HepG2 (cell line): ENCODE data around the gene ACACA. TPM values are rescaled to one million over a fixed set of nuclear protein-coding genes. Genes with fewer than 3 reads are reported as not detected.

Experiments
- ATAC-seq: fragments of 200-7000 bp; cut with Tn5 transposase; 3 replicates; pipeline ENCODE4 v1.9.1; 2020; ENCODE audit warnings: mild to moderate bottlenecking, moderate library complexity
- BruUV-seq: library from RNA; stranded (reverse); fragments of 400-500 nt; replicated peaks from 2 replicates; lab custom pipeline; 2021; lab: Mats Ljungman, UMichigan
- CTCF ChIA-PET: fragments of 300-600 bp; formaldehyde crosslinking; extraction: SDS; loops from one replicate; lab custom pipeline; 2021; ENCODE audit warnings: low total read pairs, inconsistent platforms, low intra/inter-chr PET ratio; lab: Yijun Ruan, JAX
- POLR2A ChIA-PET: fragments of 350-600 bp; sonication (Branson Sonifier 250); formaldehyde crosslinking; loops from one replicate; lab custom pipeline; 2020; ENCODE audit warnings: antibody characterized with exemption, inconsistent platforms; lab: Yijun Ruan, JAX
- DNase-seq: peaks from one replicate; pipeline ENCODE4 v3.0.0-alpha.2; 2015; ENCODE audit warnings: low spot score
- FAIRE-seq: peaks from 3 replicates; lab custom pipeline; 2011; peaks lifted over from hg19 to GRCh38; lab: Jason Lieb, UNC
- H2AFZ ChIP-seq: one replicate; pipeline ENCODE4 v1.6.1; 2011; ENCODE audit warnings: low read length, inconsistent platforms
- H3K27ac ChIP-seq: fragments of 300-600 bp; 3 replicates; pipeline ENCODE4 v1.8.0; 2011; ENCODE audit warnings: mixed run types, mild to moderate bottlenecking, mixed read lengths, low read length, inconsistent platforms; ENCODE audit not compliant: insufficient read depth; ENCODE audit errors: extremely low read length
- H3K27me3 ChIP-seq, 2 experiments: fragments of 200-600 bp in 1 of 2; 2 replicates in 1 of 2; 3 replicates in 1 of 2; pipeline versions ENCODE4 v1.6.0 to v1.8.0; 2011; ENCODE audit warnings: low read length in 2 of 2, mild to moderate bottlenecking in 2 of 2, moderate library complexity in 2 of 2, inconsistent platforms in 1 of 2; ENCODE audit not compliant: insufficient read depth in 2 of 2, control insufficient read depth in 1 of 2
- H3K36me3 ChIP-seq, 2 experiments: fragments of 200-600 bp in 1 of 2; replicated peaks in 1 of 2; 2 replicates in 1 of 2; 3 replicates in 1 of 2; pipeline versions ENCODE4 v1.5.1 to v1.8.0; 2011; ENCODE audit warnings: low read length in 2 of 2, inconsistent platforms in 1 of 2; ENCODE audit not compliant: insufficient read depth in 2 of 2, control insufficient read depth in 1 of 2
- H3K4me1 ChIP-seq: 2 replicates; pipeline ENCODE4 v1.5.1; 2012; ENCODE audit warnings: low read length, inconsistent platforms; ENCODE audit not compliant: insufficient read depth
- H3K4me2 ChIP-seq: 2 replicates; pipeline ENCODE4 v1.6.0; 2011; ENCODE audit warnings: low read depth, low read length, inconsistent platforms
- H3K4me3 ChIP-seq, 3 experiments: fragments of 200-600 bp in 1 of 3; sonication (generic), shearing (Covaris generic) in 1 of 3; replicated peaks in 1 of 3; 2 replicates each; pipeline ENCODE4 v1.5.1; 2011 to 2016; ENCODE audit warnings: low read length in 3 of 3, inconsistent platforms in 2 of 3, low read depth in 2 of 3, mild to moderate bottlenecking in 2 of 3, control low read depth in 1 of 3, mixed read lengths in 1 of 3; ENCODE audit not compliant: insufficient read depth in 1 of 3
- H3K79me2 ChIP-seq: one replicate; pipeline ENCODE4 v1.6.1; 2011; ENCODE audit warnings: low read length, inconsistent platforms; ENCODE audit not compliant: insufficient read depth
- H3K9ac ChIP-seq: 2 replicates; pipeline ENCODE4 v1.6.0; 2011; ENCODE audit warnings: mild to moderate bottlenecking, low read depth, low read length, inconsistent platforms; ENCODE audit not compliant: insufficient read depth
- H3K9me3 ChIP-seq: 2 replicates; pipeline ENCODE4 v1.5.1; 2012; ENCODE audit warnings: mild to moderate bottlenecking, low read length
- H4K20me1 ChIP-seq: 2 replicates; pipeline ENCODE4 v1.6.0; 2011; ENCODE audit warnings: inconsistent platforms, mild to moderate bottlenecking, low read length, moderate library complexity; ENCODE audit not compliant: insufficient read depth
- GTF3A ChIP-seq: sonication (generic); formaldehyde crosslinking; conservative IDR thresholded peaks from 2 replicates; pipeline ENCODE4 v1.4.0; 2020; ENCODE audit warnings: mild to moderate bottlenecking, missing genetic modification reagents
- KLF13 ChIP-seq: sonication (generic); formaldehyde crosslinking; IDR thresholded peaks from 2 replicates; pipeline ENCODE4 v1.4.0; 2020; ENCODE audit warnings: mild to moderate bottlenecking, missing genetic modification reagents
- SMARCC2 ChIP-seq: fragments of 450-650 bp; IDR thresholded peaks from 2 replicates; pipeline ENCODE4 v1.6.1; 2017; ENCODE audit warnings: antibody characterized with exemption, mild to moderate bottlenecking
- ZMYM4 ChIP-seq: sonication (generic); formaldehyde crosslinking; IDR thresholded peaks from 2 replicates; pipeline ENCODE4 v1.8.1; 2023; ENCODE audit warnings: mild to moderate bottlenecking, missing genetic modification reagents
- ZNF562 ChIP-seq: sonication (generic); formaldehyde crosslinking; IDR thresholded peaks from 2 replicates; pipeline ENCODE4 v1.8.0; 2022; ENCODE audit warnings: missing genetic modification reagents, borderline replicate concordance
- WGBS: methylation state at CpG from one replicate; pipeline ENCODE4 v1.1.6; 2017; ENCODE audit warnings: low lambda C conversion rate; 5-methylcytosine and 5-hydroxymethylcytosine counted together
- in situ Hi-C: cut with HindIII; loops from 2 replicates; pipeline ENCODE4 v1.10.0; 2017; ENCODE audit warnings: low pct_unique_long_range_greater_than_20kb; ENCODE audit not compliant: extremely low pct_ligation_motif_present
- intact Hi-C: fragments of 100-400 bp; cut with micrococcal nuclease; formaldehyde crosslinking; loops from one replicate; pipeline ENCODE4 v1.10.0; 2022; ENCODE audit not compliant: unreplicated experiment
- polyA plus RNA-seq, 8 experiments: library from polyadenylated mRNA; depleted of rRNA in 3 of 8; stranded (reverse) in 7 of 8; unstranded in 1 of 8; fragments of >200 nt; fragmentation: Illumina TruSeq in 4 of 8; extraction: Trizol in 4 of 8; gene quantifications; 2 replicates each; pipeline versions ENCODE4 v1.2.1 to v1.2.3, GENCODE V29; 2011 to 2016; ENCODE audit warnings: low read depth in 4 of 8, missing spikeins in 1 of 8, mixed read lengths in 1 of 8; ENCODE audit not compliant: insufficient read depth in 1 of 8
- total RNA-seq, 5 experiments: library from RNA; depleted of rRNA; stranded (reverse); fragments of >200 nt; fragmentation: Illumina TruSeq; extraction: Trizol; gene quantifications; 2 replicates each; pipeline ENCODE4 v1.2.3, GENCODE V29; 2016; ENCODE audit warnings: low read depth in 1 of 5
- TF ChIP-seq, protein P1 (sequence below): sonication (generic); formaldehyde crosslinking; IDR thresholded peaks from 2 replicates; pipeline ENCODE4 v1.5.0; 2020; ENCODE audit warnings: mild to moderate bottlenecking, missing genetic modification reagents, borderline replicate concordance
- TF ChIP-seq, protein P2 (sequence below): IDR thresholded peaks from 2 replicates; pipeline ENCODE4 v1.6.1; 2016; ENCODE audit warnings: control low read depth
- TF ChIP-seq, protein P3 (sequence below): sonication (generic); formaldehyde crosslinking; IDR thresholded peaks from 2 replicates; pipeline ENCODE4 v1.4.0; 2020; ENCODE audit warnings: low read depth, missing genetic modification reagents
- TF ChIP-seq, protein P4 (sequence below): sonication (generic); formaldehyde crosslinking; IDR thresholded peaks from 2 replicates; pipeline ENCODE4 v1.4.0; 2020; ENCODE audit warnings: missing genetic modification reagents

ACACA gene
- total and polyA plus RNA-seq, 2 of the 13 experiments (the other 11 are each of a cell fraction or from before 2014, with no cell fraction given) = 39.2 to 47.2 TPM

DNA sequence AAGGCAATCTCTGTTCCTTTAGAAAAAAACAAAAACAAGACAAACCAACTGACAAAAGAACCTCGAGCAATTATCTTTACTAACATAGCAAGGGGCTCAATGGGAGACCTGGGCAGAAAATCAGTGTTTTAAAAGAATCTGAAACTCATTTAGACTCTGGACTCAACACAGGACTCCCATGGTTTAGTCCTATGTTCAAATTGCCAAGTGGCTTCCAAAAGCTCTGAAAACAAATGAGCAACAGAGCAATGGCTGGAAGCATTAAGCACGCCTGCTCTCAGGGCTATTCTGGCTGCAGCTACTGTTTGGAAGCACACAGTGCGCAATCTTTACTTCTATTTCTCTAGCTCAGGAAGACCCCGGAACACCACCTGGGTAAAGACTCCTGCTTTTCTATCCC, 295.9 kb downstream of the ACACA start:
- POLR2A ChIA-PET = no interaction called here

More for the DNA sequence above, 295.9 kb downstream of the ACACA start:
- peaks cover 22 to 86% of the 10 kb centered on the region in 2 experiments for H3K36me3 ChIP-seq
- H3K27me3 ChIP-seq = no peaks in the 10 kb centered on the region
- H4K20me1 ChIP-seq = no peaks in the 10 kb centered on the region
- no peak overlapping the region for H3K4me3 ChIP-seq
- no peak overlapping the region for H2AFZ ChIP-seq
- ATAC-seq = no peak
- no peaks in the 10 kb centered on the region for H3K9me3 ChIP-seq
- FAIRE-seq = no peak
- no peak overlapping the region for H3K4me2 ChIP-seq
- TF ChIP-seq ZMYM4 (CRISPR knock-in tag) (no peak), SMARCC2 (no peak), GTF3A (no peak), ZNF562 (no peak), KLF13 (CRISPR knock-in tag) (no peak)
- TF ChIP-seq, protein P1, sequence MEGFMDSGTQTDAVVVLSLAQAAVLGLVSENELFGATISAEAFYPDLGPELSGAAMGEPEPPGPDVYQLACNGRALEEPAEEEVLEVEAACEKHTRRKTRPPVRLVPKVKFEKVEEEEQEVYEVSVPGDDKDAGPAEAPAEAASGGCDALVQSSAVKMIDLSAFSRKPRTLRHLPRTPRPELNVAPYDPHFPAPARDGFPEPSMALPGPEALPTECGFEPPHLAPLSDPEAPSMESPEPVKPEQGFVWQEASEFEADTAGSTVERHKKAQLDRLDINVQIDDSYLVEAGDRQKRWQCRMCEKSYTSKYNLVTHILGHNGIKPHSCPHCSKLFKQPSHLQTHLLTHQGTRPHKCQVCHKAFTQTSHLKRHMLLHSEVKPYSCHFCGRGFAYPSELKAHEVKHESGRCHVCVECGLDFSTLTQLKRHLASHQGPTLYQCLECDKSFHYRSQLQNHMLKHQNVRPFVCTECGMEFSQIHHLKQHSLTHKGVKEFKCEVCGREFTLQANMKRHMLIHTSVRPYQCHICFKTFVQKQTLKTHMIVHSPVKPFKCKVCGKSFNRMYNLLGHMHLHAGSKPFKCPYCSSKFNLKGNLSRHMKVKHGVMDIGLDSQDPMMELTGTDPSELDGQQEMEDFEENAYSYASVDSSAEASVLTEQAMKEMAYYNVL = no peak
- TF ChIP-seq, protein P2, sequence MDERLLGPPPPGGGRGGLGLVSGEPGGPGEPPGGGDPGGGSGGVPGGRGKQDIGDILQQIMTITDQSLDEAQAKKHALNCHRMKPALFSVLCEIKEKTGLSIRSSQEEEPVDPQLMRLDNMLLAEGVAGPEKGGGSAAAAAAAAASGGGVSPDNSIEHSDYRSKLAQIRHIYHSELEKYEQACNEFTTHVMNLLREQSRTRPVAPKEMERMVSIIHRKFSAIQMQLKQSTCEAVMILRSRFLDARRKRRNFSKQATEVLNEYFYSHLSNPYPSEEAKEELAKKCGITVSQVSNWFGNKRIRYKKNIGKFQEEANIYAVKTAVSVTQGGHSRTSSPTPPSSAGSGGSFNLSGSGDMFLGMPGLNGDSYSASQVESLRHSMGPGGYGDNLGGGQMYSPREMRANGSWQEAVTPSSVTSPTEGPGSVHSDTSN (CRISPR knock-in tag) = no peak
- TF ChIP-seq, protein P3, sequence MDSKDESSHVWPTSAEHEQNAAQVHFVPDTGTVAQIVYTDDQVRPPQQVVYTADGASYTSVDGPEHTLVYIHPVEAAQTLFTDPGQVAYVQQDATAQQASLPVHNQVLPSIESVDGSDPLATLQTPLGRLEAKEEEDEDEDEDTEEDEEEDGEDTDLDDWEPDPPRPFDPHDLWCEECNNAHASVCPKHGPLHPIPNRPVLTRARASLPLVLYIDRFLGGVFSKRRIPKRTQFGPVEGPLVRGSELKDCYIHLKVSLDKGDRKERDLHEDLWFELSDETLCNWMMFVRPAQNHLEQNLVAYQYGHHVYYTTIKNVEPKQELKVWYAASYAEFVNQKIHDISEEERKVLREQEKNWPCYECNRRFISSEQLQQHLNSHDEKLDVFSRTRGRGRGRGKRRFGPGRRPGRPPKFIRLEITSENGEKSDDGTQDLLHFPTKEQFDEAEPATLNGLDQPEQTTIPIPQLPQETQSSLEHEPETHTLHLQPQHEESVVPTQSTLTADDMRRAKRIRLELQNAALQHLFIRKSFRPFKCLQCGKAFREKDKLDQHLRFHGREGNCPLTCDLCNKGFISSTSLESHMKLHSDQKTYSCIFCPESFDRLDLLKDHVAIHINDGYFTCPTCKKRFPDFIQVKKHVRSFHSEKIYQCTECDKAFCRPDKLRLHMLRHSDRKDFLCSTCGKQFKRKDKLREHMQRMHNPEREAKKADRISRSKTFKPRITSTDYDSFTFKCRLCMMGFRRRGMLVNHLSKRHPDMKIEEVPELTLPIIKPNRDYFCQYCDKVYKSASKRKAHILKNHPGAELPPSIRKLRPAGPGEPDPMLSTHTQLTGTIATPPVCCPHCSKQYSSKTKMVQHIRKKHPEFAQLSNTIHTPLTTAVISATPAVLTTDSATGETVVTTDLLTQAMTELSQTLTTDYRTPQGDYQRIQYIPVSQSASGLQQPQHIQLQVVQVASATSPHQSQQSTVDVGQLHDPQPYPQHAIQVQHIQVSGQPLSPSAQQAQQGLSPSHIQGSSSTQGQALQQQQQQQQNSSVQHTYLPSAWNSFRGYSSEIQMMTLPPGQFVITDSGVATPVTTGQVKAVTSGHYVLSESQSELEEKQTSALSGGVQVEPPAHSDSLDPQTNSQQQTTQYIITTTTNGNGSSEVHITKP (CRISPR knock-in tag) = no peak
- TF ChIP-seq, protein P4, sequence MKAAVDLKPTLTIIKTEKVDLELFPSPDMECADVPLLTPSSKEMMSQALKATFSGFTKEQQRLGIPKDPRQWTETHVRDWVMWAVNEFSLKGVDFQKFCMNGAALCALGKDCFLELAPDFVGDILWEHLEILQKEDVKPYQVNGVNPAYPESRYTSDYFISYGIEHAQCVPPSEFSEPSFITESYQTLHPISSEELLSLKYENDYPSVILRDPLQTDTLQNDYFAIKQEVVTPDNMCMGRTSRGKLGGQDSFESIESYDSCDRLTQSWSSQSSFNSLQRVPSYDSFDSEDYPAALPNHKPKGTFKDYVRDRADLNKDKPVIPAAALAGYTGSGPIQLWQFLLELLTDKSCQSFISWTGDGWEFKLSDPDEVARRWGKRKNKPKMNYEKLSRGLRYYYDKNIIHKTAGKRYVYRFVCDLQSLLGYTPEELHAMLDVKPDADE = no peak
- CTCF ChIA-PET = no interaction called here
- no peaks in the 10 kb centered on the region for H3K79me2 ChIP-seq
- in situ Hi-C loops (no loop called here), intact Hi-C loops (no loop called here)
- DNase-seq = no peak
- H3K9ac ChIP-seq = no peak overlapping the region
- BruUV-seq = no TSS peak
- H3K4me1 ChIP-seq = no peaks in the 10 kb centered on the region
- WGBS = 97% methylated on average over 4 of the region's 4 CpGs
- no peak overlapping the region for H3K27ac ChIP-seq
